Prostate gland (tissue), 2 donors: ENCODE results near the gene PKLR.

Experiments used
- POLR2A ChIP-seq: fragments of 450-650 bp; IDR thresholded peaks from one replicate; pipeline ENCODE4 v1.6.1; 2016; ENCODE audit warnings: antibody characterized with exemption, mild to moderate bottlenecking
- POLR2AphosphoS5 ChIP-seq: sonication (generic); formaldehyde crosslinking; IDR thresholded peaks from one replicate; pipeline ENCODE4 v1.6.1; 2017; ENCODE audit warnings: antibody characterized with exemption
- TF ChIP-seq, protein P1 (sequence below), 4 experiments: fragments of 200-600 bp in 2 of 4; fragments of 450-650 bp in 2 of 4; sonication (generic) in 2 of 4; IDR thresholded peaks; 1 replicate in 3 of 4; 2 replicates in 1 of 4; pipeline ENCODE4 v1.5.1; 2016 to 2019; ENCODE audit warnings: antibody characterized with exemption in 4 of 4, mild to moderate bottlenecking in 2 of 4, moderate library complexity in 2 of 4

DNA sequence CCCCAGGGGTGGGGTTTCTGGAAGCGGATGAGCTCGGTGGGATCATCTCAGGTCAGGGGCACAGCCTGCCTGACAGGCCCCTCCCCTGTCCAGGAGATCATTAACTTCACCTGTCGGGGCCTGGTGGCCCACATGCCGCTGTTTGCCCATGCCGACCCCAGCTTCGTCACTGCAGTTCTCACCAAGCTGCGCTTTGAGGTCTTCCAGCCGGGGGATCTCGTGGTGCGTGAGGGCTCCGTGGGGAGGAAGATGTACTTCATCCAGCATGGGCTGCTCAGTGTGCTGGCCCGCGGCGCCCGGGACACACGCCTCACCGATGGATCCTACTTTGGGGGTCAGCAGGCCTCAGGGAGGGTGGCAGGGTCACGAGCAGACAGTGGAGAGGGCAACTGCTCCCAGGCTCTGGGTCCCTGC lies 15.6 kb downstream of the PKLR start:
- TF ChIP-seq, protein P1, sequence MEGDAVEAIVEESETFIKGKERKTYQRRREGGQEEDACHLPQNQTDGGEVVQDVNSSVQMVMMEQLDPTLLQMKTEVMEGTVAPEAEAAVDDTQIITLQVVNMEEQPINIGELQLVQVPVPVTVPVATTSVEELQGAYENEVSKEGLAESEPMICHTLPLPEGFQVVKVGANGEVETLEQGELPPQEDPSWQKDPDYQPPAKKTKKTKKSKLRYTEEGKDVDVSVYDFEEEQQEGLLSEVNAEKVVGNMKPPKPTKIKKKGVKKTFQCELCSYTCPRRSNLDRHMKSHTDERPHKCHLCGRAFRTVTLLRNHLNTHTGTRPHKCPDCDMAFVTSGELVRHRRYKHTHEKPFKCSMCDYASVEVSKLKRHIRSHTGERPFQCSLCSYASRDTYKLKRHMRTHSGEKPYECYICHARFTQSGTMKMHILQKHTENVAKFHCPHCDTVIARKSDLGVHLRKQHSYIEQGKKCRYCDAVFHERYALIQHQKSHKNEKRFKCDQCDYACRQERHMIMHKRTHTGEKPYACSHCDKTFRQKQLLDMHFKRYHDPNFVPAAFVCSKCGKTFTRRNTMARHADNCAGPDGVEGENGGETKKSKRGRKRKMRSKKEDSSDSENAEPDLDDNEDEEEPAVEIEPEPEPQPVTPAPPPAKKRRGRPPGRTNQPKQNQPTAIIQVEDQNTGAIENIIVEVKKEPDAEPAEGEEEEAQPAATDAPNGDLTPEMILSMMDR (IDR thresholded peaks at IDR 0.05), result no peak
- TF ChIP-seq POLR2A (no peak), POLR2AphosphoS5 (no peak)
